ENCODE data around the gene MUC22.
A peak's percentile ranks its signal among the peaks of the same experiment; 100 is the strongest.
"Not testable (repeated sequence)": the region's sequence is repeated elsewhere in the genome, so short reads cannot be mapped to it uniquely, and the experiment has no call there.

The MUC22 gene

DNA sequence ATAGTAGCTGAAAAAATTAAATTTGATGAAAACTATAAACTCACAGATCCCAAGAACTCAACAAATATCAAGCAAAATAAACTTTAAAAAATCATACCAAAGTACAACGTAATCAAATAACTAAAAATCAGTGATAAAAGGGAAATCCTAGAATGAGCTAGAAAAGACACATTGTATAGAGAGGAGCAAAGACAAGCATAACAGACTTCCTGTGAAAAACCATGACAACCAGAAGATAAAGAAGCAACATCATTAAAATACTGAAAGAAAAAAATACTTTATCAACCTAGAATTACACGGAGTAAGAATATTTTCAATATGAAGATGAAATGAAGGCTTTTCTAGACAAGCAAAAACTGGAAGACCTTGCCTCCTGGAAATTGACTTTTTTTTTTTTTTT lies 9.8 kb downstream of the MUC22 start:
- Histone ChIP-seq H3K36me3 (ENCODE audit: control insufficient read depth, insufficient read depth, low read length) (no peaks in the 10 kb centered on the region), H3K4me1 (ENCODE audit: control insufficient read depth, insufficient read depth, low read length) (no peaks in the 10 kb centered on the region), H3K4me3 (ENCODE audit: low read depth, low read length) (peak overlapping the region; percentile 22), H3K27me3 (ENCODE audit: control insufficient read depth, insufficient read depth, low read length) (peaks cover 6% of the 10 kb centered on the region), H3K9ac (ENCODE audit: low read depth, low read length) (no peak overlapping the region), H3K9me3 (ENCODE audit: control insufficient read depth, insufficient read depth, low read length) (no peaks in the 10 kb centered on the region)

DNA sequence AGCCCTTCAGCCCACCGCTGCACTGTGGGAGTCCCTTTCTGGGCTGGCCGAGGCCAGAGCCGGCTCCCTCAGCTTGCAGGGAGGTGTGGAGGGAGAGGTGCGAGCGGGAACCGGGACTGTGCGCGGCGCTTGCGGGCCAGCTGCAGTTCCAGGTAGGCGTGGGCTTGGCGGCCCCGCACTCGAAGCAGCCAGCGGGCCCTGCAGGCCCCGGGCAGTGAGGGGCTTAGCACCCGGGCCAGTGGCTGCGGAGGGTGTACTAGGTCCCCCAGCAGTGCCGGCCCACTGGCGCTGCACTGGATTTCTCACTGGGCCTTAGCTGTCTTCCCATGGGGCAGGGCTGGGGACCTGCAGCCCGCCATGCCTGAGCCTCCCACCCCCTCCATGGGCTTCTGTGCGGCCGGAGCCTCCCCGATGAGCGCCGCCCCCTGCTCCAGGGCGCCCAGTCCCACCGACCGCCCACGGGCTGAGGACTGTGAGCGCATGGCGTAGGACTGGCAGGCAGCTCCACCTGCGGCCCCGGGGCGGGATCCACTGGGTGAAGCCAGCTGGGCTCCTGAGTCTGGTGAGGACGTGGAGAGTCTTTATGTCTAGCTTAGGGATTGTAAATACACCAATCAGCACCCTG lies 10.5 kb downstream of the MUC22 start:
- peak overlapping the region; percentile 30 for H3K4me3 ChIP-seq (ENCODE audit: low read depth, low read length)

DNA sequence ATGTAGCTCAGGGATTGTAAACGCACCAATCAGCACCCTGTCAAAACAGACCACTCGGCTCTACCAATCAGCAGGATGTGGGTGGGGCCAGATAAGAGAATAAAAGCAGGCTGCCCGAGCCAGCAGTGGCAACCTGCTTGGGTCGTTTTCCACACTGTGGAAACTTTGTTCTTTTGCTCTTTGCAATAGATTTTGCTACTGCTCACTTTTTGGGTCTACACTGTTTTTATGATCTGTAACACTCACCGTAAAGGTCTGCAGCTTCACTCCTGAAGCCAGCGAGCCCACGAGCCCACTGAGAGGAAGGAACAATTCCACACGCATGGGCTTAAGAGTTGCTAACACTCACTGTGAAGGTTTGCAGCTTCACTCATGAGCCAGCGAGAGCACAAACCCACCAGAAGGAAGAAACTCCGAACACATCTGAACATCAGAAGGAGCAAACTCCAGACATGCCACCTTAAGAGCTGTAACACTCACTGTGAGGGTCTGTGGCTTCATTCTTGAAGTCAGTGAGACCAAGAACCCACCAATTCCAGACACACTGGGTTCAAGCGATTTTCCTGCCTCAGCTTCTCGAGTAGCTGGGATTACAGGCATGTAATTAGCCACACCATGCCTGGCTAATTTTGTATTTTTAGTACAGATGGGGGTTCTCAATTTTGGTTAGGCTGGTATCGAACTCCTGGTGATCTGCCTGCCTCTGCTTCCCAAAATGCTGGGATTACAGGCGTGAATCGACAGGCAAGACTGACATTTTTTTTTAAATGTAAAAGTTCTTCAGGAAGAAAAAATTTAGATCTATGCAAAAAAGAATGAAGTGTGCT lies 11.6 kb downstream of the MUC22 start:
- not testable (repeated sequence) for H3K9me3 ChIP-seq (ENCODE audit: control insufficient read depth, insufficient read depth, low read length); H3K27me3 ChIP-seq (ENCODE audit: control insufficient read depth, insufficient read depth, low read length); H3K4me1 ChIP-seq (ENCODE audit: control insufficient read depth, insufficient read depth, low read length); H3K36me3 ChIP-seq (ENCODE audit: control insufficient read depth, insufficient read depth, low read length); H3K4me3 ChIP-seq (ENCODE audit: low read depth, low read length); H3K9ac ChIP-seq (ENCODE audit: low read depth, low read length)

More for the DNA sequence above, 10.5 kb downstream of the MUC22 start:
- not testable (repeated sequence) for H3K9ac ChIP-seq (ENCODE audit: low read depth, low read length); H3K27me3 ChIP-seq (ENCODE audit: control insufficient read depth, insufficient read depth, low read length); H3K9me3 ChIP-seq (ENCODE audit: control insufficient read depth, insufficient read depth, low read length); H3K36me3 ChIP-seq (ENCODE audit: control insufficient read depth, insufficient read depth, low read length); H3K4me1 ChIP-seq (ENCODE audit: control insufficient read depth, insufficient read depth, low read length)

DNA sequence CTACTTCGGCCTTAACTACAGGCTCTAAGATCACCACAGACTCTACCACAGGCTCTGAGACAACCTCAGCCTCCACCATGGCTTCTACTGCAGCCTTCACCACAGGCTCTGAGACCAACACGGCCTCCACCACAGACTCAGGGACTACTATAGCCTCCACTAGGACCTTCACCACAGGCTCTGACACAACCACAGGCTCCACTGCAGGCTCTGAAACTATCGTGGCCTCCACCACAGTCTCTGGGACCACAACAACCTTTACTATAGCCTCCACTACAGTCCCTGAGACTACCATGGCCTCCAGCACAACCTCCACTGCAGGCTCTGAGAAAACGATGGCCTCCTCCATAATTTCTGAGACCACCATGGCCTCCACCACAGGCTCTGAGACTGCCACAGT lies 15.3 kb downstream of the MUC22 start:
- no peaks in the 10 kb centered on the region for H3K4me1 ChIP-seq (ENCODE audit: control insufficient read depth, insufficient read depth, low read length)
- no peaks in the 10 kb centered on the region for H3K36me3 ChIP-seq (ENCODE audit: control insufficient read depth, insufficient read depth, low read length)
- no peak overlapping the region for H3K9ac ChIP-seq (ENCODE audit: low read depth, low read length)
- no peak overlapping the region for H3K4me3 ChIP-seq (ENCODE audit: low read depth, low read length)
- no peaks in the 10 kb centered on the region for H3K27me3 ChIP-seq (ENCODE audit: control insufficient read depth, insufficient read depth, low read length)
- peaks cover 5% of the 10 kb centered on the region for H3K9me3 ChIP-seq (ENCODE audit: control insufficient read depth, insufficient read depth, low read length)

DNA sequence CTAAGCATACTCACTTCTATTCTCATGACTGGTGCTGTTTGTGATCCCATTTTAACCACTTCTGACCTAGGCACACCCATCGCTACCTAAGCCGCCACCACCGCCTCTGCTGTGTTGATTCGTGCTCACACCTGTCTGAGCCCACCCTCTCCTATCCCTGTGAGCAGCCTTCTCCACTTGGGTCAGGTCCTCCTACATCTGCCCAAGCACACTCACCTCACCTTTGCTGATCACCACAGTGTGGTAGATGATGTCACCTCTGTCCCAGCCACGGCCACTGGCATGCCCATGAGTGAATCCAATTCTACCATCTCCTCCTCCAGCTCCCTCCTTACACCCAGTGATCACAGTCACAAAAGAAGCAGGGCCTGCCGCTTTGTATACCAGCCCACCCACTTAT lies 20.8 kb downstream of the MUC22 start:
- Histone ChIP-seq H3K36me3 (ENCODE audit: control insufficient read depth, insufficient read depth, low read length) (no peaks in the 10 kb centered on the region), H3K27me3 (ENCODE audit: control insufficient read depth, insufficient read depth, low read length) (no peaks in the 10 kb centered on the region), H3K4me1 (ENCODE audit: control insufficient read depth, insufficient read depth, low read length) (no peaks in the 10 kb centered on the region), H3K9me3 (ENCODE audit: control insufficient read depth, insufficient read depth, low read length) (peaks cover 5% of the 10 kb centered on the region), H3K9ac (ENCODE audit: low read depth, low read length) (no peak overlapping the region), H3K4me3 (ENCODE audit: low read depth, low read length) (no peak overlapping the region)

DNA sequence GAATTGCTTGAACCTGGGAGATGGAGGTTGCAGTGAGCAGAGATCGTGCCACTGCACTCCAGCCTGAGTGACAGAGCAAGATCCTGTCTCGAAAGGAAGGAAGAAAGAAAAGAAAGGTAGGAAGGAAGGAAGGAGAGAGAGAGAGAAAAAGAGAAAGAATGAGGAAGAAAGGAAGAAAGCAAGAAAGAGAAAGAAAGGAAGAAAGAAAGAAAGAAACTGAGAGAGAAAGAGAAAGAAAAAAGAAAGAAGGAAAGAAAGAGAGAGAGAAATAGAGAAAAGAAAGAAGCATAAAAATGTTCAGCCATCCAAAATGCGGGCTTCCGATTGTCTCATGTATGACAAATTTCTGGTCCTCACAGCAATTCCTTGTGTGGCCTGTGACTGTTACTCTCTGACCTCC lies 22.8 kb downstream of the MUC22 start:
- no peaks in the 10 kb centered on the region for H3K4me1 ChIP-seq (ENCODE audit: control insufficient read depth, insufficient read depth, low read length)

DNA sequence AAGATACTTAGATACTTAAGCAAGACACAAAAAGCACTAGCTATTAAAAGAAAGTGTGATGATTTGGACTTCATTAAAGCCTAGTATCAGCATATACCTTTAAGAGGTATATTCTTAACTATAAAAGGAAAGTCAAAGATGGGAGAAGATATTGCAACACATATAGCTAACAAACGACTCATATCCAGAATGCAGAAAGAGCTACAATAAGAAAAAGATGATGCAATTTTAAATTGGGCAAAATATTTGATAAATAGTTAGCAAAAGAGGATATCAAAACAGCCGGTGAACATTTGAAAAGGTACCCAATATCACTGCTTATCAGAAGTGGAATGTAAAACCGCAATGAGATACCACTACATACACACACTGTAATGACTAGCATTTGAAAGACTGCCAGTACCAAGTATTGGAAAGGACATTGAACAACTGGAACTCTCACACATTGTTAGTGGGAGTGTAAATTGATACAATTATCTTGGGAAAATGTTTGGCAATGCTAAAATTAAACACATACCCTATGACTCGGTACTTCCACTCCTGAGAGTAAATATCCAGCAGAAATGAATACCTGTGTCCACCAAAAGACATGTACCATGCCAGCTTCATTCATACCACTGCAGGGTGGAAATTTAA lies 25.7 kb downstream of the MUC22 start:
- Histone ChIP-seq H3K9me3 (ENCODE audit: control insufficient read depth, insufficient read depth, low read length) (no peaks in the 10 kb centered on the region), H3K4me1 (ENCODE audit: control insufficient read depth, insufficient read depth, low read length) (no peaks in the 10 kb centered on the region)

More for the DNA sequence above, 22.8 kb downstream of the MUC22 start:
- Histone ChIP-seq H3K4me3 (ENCODE audit: low read depth, low read length) (no peak overlapping the region), H3K9me3 (ENCODE audit: control insufficient read depth, insufficient read depth, low read length) (peaks cover 1% of the 10 kb centered on the region), H3K9ac (ENCODE audit: low read depth, low read length) (no peak overlapping the region), H3K36me3 (ENCODE audit: control insufficient read depth, insufficient read depth, low read length) (no peaks in the 10 kb centered on the region), H3K27me3 (ENCODE audit: control insufficient read depth, insufficient read depth, low read length) (no peaks in the 10 kb centered on the region)

DNA sequence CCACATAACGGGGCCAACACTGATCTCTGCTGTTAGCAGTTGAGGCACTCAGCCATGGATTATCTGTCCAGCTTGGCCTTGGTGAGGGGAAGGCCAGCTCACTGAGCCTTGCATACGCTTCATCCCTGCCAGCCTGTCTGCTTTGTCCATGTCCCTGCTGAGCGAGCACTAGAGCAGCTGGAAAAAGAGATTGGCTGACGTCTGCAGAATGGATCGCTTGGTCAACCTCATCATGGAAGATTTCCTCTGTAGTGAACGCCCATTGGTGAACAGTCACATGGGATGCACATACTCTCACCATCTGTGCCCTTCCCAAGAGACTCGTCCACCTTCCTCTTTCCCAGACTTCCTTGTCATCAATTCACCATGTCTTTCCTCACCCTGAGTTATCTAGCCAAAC lies 26.9 kb downstream of the MUC22 start:
- Histone ChIP-seq H3K4me3 (ENCODE audit: low read depth, low read length) (no peak overlapping the region), H3K9me3 (ENCODE audit: control insufficient read depth, insufficient read depth, low read length) (no peaks in the 10 kb centered on the region), H3K9ac (ENCODE audit: low read depth, low read length) (no peak overlapping the region), H3K27me3 (ENCODE audit: control insufficient read depth, insufficient read depth, low read length) (no peaks in the 10 kb centered on the region), H3K4me1 (ENCODE audit: control insufficient read depth, insufficient read depth, low read length) (no peaks in the 10 kb centered on the region), H3K36me3 (ENCODE audit: control insufficient read depth, insufficient read depth, low read length) (no peaks in the 10 kb centered on the region)

More for the DNA sequence above, 25.7 kb downstream of the MUC22 start:
- Histone ChIP-seq H3K27me3 (ENCODE audit: control insufficient read depth, insufficient read depth, low read length) (no peaks in the 10 kb centered on the region), H3K9ac (ENCODE audit: low read depth, low read length) (no peak overlapping the region), H3K4me3 (ENCODE audit: low read depth, low read length) (no peak overlapping the region), H3K36me3 (ENCODE audit: control insufficient read depth, insufficient read depth, low read length) (no peaks in the 10 kb centered on the region)

DNA sequence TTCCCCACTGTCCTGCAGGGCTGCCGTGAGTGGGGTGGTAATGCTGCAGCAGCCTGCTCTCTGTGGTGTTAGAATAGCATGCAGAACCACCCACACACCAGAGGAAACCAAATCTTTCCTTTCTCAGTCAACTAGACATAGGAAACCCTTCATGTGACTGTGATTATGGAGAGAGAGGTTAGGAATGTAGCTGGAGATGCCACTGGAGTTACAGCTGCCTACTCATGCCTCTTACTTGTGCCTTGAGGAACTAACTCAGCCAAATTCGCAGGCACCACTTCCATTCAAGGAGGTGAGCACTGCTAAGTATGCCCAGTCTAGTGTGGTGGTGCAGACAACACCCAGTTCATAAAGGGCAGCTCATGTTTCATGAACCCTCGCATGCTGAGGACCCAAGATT lies 27.4 kb downstream of the MUC22 start:
- Histone ChIP-seq H3K4me3 (ENCODE audit: low read depth, low read length) (no peak overlapping the region), H3K9me3 (ENCODE audit: control insufficient read depth, insufficient read depth, low read length) (no peaks in the 10 kb centered on the region), H3K36me3 (ENCODE audit: control insufficient read depth, insufficient read depth, low read length) (no peaks in the 10 kb centered on the region), H3K4me1 (ENCODE audit: control insufficient read depth, insufficient read depth, low read length) (no peaks in the 10 kb centered on the region), H3K9ac (ENCODE audit: low read depth, low read length) (no peak overlapping the region), H3K27me3 (ENCODE audit: control insufficient read depth, insufficient read depth, low read length) (no peaks in the 10 kb centered on the region)

DNA sequence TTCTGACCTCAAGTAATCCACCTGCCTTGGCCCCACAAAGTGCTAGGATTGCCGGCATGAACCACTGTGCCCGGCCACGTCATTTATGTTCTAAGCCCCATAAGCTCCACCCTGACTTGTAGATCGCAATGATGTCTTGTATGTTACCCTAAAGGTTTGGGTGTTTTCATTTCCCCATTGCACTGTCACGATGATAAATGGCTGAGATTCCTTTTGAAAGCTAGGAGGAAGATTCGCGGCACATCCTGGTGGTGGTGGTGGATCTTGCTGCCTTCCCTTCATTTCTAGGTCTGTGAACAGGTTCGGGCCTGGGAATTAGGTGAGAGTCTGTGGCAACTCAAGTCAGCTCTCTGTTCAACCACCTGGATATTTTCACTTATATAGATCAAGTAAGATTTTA lies 28.3 kb downstream of the MUC22 start:
- no peaks in the 10 kb centered on the region for H3K27me3 ChIP-seq (ENCODE audit: control insufficient read depth, insufficient read depth, low read length)
- no peaks in the 10 kb centered on the region for H3K36me3 ChIP-seq (ENCODE audit: control insufficient read depth, insufficient read depth, low read length)
- no peaks in the 10 kb centered on the region for H3K9me3 ChIP-seq (ENCODE audit: control insufficient read depth, insufficient read depth, low read length)
- no peak overlapping the region for H3K4me3 ChIP-seq (ENCODE audit: low read depth, low read length)
- no peak overlapping the region for H3K9ac ChIP-seq (ENCODE audit: low read depth, low read length)
- no peaks in the 10 kb centered on the region for H3K4me1 ChIP-seq (ENCODE audit: control insufficient read depth, insufficient read depth, low read length)

DNA sequence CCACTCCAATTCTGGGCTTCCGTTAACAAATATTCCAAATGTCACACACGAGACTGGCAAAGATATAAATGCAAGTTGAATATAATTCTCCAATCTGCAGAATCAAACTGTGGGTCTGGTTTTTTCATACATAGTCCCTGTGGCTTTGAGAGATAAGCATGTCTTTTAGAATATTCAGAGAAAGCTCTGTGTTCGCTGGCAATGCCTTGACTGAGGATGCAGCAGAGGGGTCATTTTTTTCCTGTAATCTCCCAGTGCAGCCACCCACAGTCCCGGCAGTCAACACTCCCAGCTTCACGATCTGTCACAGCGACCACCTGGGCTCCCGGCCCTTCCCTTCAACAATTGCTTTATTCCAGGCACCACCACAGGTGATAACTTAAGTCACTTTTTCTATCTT lies 30.5 kb downstream of the MUC22 start:
- no peak overlapping the region for H3K4me3 ChIP-seq (ENCODE audit: low read depth, low read length)
- no peak overlapping the region for H3K9ac ChIP-seq (ENCODE audit: low read depth, low read length)
- H3K36me3 ChIP-seq (ENCODE audit: control insufficient read depth, insufficient read depth, low read length): no peaks in the 10 kb centered on the region
- H3K9me3 ChIP-seq (ENCODE audit: control insufficient read depth, insufficient read depth, low read length): no peaks in the 10 kb centered on the region
- H3K4me1 ChIP-seq (ENCODE audit: control insufficient read depth, insufficient read depth, low read length): no peaks in the 10 kb centered on the region
- no peaks in the 10 kb centered on the region for H3K27me3 ChIP-seq (ENCODE audit: control insufficient read depth, insufficient read depth, low read length)

Data from iPS-15b (cell line).